Epithelial cell of proximal tubule (primary cell): ENCODE results near the gene AFAP1L2. TPM values are rescaled to one million over a fixed set of nuclear protein-coding genes. Genes with fewer than 3 reads are reported as not detected.

ENCODE experiments used
- DNase-seq: peaks from one replicate; pipeline ENCODE4 v3.0.0-alpha.2; 2011; ENCODE audit warnings: low read depth
- H3K4me3 ChIP-seq: 2 replicates; pipeline ENCODE4 v1.5.1; 2011; ENCODE audit warnings: low read depth, mild to moderate bottlenecking, low read length
- CTCF ChIP-seq: conservative IDR thresholded peaks from 2 replicates; pipeline ENCODE4 v1.5.1; 2012; ENCODE audit warnings: low read depth, mild to moderate bottlenecking, low read length
- total RNA-seq: library from RNA; depleted of rRNA; stranded (reverse); fragments of >200 nt; gene quantifications from 2 replicates; pipeline ENCODE4 v1.2.3, GENCODE V29; 2015

The AFAP1L2 gene
- total RNA-seq, 1 donor from 2014 or later, result 14.2 TPM

- no peak overlapping the region for H3K4me3 ChIP-seq
- no peak for DNase-seq
- TF ChIP-seq CTCF, result no peak
Measured at GRCh38 chr10:114396464-114396863, 7.8 kb downstream of the AFAP1L2 start.

DNA sequence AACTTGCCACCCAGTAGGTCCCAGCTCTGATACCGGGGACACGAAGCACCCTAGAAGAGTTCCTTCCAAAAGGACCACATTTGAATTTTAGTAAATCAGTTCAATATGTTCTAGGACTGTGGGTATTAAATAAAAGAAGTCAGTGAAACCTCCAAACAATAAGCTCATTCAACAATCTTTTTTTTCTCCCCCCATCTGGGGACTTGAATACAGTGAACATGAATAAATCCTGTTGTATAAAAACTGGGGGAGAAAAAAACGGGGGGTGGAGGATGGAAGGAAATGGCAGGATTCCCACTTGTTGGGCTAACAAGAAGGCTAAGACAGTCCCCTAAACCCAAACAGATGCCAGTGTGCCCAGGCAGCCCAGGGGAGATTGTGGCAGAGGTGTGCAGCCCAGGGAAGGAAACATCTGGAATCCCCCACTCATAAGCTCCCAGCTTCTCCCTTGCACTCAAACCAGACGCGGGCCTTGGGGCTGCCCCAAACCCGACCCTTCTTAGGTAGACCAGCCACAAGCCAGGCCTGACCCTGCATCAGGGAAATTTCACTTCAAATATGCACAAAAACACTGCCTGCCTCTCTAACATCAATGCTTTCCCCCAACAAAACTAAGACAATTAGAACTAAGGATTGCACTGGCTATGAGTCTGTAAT, 8.8 kb downstream of the AFAP1L2 start:
- DNase-seq, result no peak
- TF ChIP-seq CTCF, result no peak
- H3K4me3 ChIP-seq, result no peak overlapping the region

GRCh38 chr10:114394531-114394930, 9.8 kb downstream of the AFAP1L2 start:
- TF ChIP-seq CTCF, result no peak
- no peak for DNase-seq
- H3K4me3 ChIP-seq, result no peak overlapping the region

DNA sequence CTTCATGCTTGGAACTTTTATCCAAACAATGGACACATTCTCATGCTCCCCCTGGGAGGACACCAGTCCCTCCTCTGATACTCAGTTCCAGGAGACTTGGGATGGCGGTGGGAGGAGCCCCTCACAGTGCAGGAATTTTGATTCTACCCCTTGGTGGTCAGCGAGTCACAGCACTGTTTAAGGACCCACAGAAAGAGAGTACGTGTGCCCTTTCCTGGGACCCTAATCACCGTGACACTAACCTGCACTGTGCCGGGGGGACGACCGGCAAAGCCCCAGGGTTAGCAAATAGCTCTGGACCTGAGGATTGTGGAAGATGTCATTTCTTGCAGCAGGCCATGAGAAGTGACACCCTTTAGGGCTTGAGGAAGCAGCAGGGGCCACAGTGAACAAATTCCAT, 10.4 kb downstream of the AFAP1L2 start:
- no peak for TF ChIP-seq CTCF
- DNase-seq, result no peak
- H3K4me3 ChIP-seq, result no peak overlapping the region

DNA sequence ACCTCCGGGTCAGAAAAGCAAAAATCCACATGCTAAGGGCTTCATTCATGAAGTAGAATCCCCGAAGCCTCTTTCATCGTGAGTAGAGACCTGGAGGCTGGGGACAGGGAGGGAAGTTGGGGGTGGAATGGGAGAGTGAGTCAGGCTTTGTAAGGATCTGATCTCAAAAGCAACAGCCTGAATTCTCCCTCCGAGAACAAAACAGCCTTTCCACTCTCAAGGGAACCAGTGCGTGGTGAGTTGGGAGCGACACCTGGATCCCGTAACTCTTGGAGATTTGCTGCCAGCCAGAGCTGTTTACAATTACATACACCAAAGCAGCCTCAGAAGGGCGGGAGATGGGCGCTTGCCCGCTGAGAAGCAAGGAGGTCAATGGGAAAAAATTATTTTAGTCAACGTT, 10.8 kb downstream of the AFAP1L2 start:
- no peak for TF ChIP-seq CTCF
- DNase-seq, result no peak
- no peak overlapping the region for H3K4me3 ChIP-seq

GRCh38 chr10:114392112-114392835, 12.0 kb downstream of the AFAP1L2 start:
- TF ChIP-seq CTCF, result no peak
- H3K4me3 ChIP-seq, result no peak overlapping the region
- DNase-seq, result no peak

DNA sequence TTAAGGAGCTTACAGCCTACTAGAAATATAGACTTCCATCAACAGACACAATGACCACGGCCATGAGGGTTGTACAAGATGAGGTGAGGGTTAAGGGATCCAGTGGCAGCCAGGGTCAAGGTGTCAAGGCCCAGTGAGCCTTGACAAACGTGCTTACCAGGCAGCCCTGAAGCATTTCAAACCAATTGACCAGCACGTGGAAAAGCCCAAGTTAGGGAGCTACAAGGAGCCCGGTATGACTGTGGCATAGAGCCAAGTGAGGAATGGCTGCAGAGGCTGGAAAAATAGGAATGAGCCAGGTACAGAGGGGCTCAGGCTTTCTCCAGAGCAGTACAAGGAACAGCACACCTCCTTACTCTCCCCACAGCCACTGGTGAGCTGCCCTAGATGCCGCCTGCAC, 12.7 kb downstream of the AFAP1L2 start:
- no peak for DNase-seq
- no peak for TF ChIP-seq CTCF
- H3K4me3 ChIP-seq, result no peak overlapping the region
